Lower leg skin (tissue), 3 donors: ENCODE data around the gene PLEKHA6.

ENCODE experiments used
- CTCF ChIP-seq, 3 donors: fragments of 450-650 bp; IDR thresholded peaks; one replicate each; pipeline ENCODE4 v1.5.1; 2016; ENCODE audit warnings: antibody characterized with exemption in 3 of 3, mild to moderate bottlenecking in 3 of 3, moderate library complexity in 2 of 3
- POLR2A ChIP-seq, 2 donors: fragments of 450-650 bp; IDR thresholded peaks; one replicate each; pipeline ENCODE4 v1.6.1; 2016 to 2017; ENCODE audit warnings: antibody characterized with exemption in 2 of 2, mild to moderate bottlenecking in 1 of 2, moderate library complexity in 1 of 2

- TF ChIP-seq CTCF (IDR thresholded peaks at IDR 0.05) = no peak
- no peak for TF ChIP-seq POLR2A (IDR thresholded peaks at IDR 0.05)
Observed at GRCh38 chr1:204321665-204322064, 38.1 kb downstream of the PLEKHA6 start.
